NCI-H2081 treated with DMSO at 0.1 percent for 48 hours (cell line): ENCODE measurements around the gene SLC2A8.

Experiments
- DNase-seq: peaks from one replicate; lab custom pipeline; 2025; lab: John Stamatoyannopoulos, UW

SLC2A8 gene

DNA sequence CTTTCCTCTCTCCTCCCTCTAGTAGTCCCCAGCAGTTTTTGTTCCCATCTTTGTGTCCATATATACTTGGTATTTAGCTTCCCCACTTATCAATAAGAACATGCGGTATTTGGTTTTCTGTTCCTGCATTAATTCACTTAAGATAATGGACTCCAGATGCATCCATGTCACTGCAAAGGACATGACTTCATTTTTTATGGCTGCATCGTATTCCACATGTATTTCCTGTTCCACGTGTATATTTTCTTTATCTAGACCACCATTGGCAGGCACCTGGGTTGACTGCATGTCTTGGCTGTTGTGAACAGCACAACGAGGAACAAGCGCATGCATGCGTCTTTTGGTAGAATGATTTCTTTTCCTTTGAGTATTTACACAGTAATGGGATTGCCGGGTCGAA lies 33.4 kb downstream of the SLC2A8 start:
- no peak for DNase-seq

DNA sequence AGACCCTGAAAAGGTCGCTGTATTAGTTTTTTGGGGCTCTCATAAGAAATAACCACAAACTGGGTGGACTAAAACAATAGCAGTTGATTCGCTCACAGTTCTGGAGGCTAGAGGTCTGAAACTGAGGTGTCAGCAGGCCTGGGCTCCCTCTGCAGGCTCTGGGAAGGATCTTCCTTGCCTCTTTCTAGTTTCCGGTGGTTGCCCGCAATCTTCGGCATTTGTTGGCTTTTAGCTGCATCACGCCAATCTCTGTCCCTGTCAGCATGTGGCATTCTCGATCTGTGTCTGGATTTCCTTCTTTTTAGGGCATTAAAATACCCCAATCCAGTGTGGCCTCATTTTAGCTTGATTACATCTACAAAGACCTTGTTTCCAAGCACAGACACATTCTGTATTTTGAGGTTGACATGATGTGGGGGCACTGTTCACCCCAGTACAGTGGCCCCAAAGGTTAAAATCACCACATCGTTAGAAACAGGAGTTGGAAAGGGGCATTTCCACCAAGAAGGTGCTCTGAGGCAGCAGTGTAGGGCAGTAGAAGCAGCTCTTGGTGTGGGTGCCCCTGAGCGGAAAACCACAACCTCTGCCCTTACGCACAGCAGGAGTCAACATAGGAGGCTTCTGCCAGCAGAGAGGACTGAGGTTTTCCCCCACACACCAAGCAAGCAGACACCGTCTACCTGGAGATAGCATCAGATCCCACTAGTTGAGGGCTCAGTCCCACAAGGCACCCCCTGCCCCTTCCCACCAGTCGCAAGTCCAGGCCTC lies 40.7 kb downstream of the SLC2A8 start:
- DNase-seq, result no peak

DNA sequence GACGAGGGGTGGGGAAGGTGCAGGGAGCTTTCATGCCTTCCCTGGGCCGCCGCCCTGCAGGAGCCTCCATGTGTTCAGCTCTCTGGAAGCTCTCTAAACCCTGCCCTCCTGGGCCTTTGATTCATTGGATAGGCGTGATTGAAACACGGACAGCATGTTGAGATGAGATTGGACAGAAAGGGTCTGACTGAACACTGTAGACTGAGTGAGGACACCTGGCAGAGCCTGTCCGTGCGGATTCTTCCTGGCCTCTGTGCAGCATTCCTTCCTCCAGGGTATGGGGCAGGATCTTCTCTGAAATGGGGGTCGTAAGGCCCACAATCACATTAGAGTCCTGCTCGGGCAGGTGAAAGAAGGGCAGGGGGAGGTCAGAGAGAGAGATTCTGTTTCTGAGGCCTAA lies 41.4 kb downstream of the SLC2A8 start:
- no peak for DNase-seq

DNA sequence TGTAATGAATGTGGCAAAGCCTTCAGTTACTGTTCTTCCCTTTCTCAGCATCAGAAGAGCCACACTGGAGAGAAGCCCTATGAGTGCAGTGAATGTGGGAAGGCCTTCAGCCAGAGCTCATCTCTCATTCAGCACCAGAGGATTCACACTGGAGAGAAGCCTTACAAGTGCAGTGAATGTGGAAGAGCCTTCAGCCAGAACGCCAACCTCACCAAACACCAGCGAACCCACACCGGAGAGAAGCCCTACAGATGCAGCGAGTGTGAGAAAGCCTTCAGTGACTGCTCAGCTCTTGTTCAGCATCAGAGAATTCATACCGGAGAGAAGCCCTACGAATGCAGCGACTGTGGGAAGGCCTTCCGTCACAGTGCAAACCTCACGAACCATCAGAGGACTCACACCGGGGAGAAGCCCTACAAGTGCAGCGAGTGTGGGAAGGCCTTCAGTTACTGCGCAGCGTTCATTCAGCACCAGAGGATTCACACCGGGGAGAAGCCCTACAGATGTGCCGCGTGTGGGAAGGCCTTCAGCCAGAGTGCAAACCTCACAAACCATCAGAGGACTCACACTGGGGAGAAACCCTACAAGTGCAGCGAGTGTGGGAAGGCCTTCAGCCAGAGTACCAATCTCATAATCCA lies 47.4 kb downstream of the SLC2A8 start:
- no peak for DNase-seq

DNA sequence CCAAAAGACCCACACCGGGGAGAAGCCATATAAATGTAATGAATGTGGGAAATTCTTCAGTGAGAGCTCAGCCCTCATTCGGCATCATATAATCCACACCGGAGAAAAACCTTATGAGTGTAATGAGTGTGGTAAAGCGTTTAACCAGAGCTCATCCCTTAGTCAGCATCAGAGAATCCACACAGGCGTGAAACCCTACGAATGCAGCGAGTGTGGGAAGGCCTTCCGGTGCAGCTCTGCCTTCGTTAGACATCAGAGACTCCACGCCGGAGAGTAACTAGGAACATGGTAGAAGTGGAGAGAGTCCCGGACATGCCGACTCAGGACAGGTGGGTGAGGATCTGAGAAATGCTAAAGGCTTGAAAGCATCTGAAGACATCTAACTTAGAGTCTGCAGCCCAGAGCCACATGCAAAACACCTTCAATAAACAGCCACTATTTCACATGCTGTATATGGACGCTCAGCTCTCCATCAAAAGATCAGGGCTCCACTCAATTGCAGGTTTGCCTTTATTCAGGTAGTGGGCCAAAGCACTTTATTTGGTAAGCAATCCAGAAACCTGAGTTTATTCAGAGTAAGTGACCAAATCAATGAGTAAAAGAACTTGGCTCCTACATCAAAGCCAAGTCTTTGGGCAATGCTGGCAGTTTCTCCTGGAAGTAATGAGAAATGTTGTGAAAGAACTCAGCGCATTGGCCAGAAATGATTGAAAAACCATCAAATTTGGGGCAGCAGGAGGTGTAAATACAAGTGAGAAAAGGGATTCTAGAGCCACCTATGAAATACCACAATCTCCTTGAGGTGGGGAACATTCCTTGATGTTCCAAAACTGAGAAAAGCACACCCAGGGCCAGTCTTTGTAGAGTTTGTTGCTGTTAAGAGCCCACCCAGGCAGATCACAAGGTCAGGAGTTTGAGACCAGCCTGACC lies 48.2 kb downstream of the SLC2A8 start:
- no peak for DNase-seq

DNA sequence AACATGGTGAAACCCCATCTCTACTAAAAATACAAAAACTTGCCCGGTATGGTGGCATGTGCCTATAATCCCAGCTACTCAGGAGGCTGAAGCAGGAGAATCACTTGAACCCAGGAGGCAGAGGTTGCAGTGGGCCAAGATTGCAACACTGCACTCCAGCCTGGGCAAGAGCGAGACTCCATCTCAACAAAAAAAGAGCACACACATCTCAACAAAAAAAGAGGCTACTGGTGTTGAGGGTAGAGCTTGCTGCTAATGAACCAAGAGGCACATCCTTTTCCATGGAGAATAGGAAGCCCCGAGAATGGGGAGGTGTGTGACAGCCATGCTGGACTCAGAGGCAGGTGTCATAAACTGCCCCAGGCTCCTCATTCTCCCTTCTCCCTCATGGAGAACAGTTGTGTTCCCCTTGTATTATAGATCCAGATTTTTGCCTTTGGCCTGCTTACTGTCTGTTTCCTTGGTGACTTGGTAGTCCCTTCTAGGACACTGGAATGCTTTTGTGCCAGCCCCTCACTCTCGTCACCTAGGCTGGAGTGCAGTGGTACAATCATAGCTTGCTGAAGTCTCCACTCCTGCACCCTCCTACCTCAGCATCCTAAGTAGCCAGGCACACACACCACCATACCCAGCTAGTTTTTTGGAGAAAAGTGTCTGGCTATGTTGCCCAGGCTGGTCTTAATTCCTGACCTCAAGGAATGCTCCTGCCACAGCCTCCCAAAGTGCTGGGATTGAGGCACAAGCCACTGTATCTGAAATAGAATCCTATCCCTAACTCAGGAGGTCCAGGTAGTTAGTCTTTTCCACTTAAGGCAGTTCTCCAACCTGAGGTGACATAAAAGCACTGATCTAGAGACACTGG lies 49.1 kb downstream of the SLC2A8 start:
- no peak for DNase-seq

DNA sequence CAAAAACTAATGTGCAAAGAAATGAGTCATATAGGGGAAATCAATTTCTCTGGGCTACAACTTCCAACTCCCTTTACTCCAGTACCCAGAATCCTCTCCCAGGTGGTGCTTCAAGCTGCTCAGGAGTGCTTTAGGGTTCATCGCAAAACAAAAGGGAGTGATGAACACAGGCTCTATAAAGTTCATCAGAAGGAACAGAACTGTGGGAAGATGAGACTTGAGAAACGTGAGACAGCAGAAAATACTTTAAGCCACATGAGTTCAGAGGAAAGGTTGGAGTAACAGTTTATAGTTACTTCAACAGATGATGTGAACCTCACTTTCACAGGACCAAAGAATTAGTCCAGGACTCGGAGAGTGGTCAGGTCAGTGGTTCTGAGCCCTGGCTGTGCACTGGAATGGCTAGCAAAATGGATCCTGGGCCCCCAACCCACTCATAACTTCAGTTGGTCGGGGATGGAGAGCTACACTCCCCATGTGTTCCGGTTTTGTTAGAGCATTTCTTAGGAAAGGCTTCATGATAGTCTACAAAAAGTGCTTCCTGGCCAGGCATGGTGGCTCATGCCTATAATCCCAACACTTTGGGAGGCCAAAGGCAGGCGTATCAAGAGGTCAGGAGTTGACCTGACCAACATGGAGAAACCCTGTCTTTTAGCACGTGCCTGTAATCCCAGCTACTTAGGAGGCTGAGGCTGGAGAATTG lies 49.9 kb downstream of the SLC2A8 start:
- no peak for DNase-seq

DNA sequence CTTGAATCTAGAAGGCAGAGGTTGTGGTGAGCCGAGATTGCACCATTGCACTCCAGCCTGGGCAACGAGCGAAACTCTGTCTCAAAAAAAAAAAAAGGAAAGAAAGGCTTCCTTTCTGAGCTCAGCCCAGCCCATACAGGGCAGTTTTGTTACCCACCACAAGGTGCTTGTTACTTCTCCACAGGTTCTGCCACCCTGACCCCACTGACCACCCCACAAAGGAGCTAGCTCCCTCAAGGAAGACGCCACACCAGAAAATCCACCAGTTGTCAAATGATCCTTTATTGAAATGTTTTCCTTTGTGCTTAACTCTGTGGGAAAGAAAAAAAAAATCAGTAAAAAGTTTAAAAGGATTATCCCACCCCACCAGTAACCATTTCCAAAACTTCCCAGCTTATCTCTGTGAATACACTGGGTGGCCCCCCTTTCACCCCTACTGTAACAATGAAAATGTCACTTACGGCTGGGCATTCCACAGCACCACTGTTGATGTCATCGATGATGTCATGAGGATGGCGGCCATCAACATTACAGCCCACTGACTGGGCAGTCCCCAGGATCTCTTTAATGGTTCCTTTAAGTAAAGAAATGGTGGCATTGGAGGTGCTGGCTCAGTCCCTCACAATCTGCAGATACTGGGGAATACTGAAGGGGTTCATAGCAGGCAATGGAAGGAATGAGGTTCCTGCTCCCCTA lies 50.6 kb downstream of the SLC2A8 start:
- DNase-seq, result no peak

DNA sequence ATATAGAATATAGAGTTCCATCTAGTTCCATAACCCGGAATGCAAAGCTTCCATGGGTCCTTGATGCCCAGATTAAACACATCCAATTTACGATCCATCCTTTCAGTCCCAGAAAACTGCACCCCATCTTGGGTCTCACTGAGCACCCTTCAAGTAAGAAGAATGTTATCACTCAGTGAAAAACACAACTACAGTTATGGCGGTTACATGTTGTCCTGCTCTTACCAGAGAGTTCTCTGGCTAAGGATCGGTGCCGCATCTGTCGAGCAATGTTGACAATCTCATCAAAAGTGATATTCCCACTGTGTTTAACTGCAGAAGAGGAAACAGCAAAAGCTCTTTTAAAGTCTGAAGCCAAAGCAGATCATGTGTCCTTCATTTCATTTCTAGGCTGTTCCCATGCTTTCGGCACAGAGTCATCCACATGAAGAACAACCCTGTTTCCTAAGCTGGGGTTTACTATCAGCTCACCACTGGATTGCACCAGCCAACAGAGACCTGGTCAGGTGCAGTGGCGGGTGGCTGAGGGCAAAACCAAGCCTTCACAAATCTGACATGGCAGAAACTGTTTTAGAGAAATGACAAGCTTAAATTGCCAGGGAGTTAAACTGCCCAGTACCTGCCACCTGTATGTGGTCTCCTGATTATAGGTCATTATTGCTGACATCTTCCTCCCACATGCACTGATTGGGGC lies 51.3 kb downstream of the SLC2A8 start:
- no peak for DNase-seq

DNA sequence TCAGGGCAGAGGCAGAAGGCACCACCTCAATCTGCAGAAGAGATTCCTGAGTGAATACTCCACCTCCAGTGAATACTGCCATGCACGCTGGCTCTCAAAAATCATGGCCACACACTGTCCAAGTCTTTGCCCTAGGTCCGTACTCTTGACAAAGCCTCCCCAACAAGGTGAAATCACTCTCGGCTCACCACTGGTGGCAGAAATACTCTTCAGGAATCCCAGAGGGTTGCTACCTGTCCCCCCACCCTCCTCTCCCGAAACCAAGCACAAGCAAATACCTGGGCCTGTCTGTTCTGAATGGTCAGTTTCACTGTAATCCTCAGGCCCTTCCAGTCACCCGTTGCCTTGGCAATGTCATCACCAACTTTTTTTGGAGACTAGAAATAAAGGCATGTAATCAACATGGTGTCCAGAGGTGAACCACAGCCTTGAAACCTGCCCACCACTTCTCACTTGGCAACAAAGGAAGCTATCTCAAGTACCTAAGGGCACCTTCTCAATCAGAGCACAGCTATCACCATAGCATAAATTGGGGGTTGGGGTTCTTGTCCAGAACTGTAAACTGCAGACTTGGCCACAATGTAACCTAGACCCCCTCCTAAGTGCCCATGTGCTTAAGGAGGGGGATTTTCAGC lies 52.5 kb downstream of the SLC2A8 start:
- no peak for DNase-seq

DNA sequence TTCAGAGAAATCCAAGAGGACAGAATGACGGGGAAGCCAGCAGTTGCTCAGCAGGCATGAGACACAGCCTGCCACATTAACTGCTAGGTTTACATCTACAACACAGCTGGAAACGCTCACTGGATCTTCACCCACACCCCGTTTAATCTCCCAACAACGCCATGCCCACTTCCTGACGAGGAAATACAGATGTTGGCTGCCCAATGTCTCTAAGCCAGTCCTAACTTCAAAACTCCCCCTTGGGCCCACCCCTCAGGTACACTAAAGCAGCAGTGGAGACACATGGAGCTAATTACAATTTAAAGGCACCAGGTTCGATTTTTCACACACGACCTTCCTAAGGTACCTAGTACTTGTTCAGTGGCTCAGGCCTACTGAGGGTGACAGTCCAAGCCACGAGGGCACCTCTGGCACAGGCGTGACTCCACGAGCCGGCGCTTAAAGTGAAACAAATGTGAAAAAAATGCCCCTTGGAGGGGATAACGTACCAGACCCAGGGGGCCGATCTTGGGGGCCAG lies 53.3 kb downstream of the SLC2A8 start:
- no peak for DNase-seq

DNA sequence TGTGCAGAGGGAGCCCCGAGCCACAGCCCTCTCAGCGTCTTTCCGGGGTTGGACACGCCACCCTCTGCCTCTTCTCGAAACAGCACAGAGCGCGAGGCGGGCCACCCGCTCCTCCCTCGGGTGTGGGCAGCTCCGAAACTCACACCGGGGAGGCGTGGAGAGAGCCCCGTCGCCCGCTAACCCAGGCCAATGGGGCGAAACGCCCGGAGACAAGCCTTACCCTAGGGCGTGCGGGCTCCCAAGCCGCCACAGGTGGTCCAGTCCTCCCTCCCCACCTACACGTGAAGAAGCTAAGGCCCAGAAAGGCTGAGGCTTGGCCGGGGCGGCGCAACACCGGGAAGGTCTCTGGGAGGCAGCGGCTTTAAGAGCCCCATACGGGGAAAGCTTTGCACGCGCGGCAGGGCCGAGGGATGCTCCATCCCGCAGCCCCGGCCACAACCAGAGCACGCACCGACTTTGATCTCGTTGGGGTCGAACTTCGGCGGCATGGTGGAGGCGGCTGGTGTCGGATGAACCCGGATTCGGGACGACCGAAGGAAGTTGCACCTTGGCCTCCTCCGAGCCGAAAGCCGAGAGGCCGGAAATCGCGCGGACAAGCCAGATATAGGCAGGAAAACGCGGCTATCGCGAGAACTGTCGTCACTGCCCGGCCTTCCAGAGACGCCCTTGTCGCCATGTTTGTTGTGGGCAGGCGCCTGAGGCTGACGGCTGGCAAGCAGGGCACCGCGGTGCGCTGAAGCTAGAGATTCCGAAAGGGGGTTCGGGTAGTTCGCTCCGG lies 54.0 kb downstream of the SLC2A8 start, which contains the start of the genes LRSAM1 and RPL12:
Gene LRSAM1 (plus strand): TSS at position 681 of the 778 bp plus-strand sequence. CDS start 3,018 bp downstream, outside the sequence.
Gene RPL12 (minus strand): TSS at position 577 of the 778 bp plus-strand sequence. CDS start 89 bp downstream, at position 488.
- DNase-seq, result peak; percentile 88

DNA sequence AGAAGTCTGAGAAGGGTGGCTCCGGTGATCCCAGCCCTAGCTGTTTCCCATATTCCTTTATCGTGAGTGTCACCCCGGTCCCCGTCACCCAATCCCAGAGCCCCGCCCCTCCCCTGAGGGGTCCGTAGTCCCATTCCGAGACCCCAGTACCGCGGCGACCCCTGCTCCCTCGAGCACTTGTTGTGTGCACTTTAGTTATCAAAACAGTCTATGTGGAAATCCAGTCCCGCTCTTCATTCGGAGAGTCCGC lies 54.6 kb downstream of the SLC2A8 start:
- DNase-seq, result no peak

DNA sequence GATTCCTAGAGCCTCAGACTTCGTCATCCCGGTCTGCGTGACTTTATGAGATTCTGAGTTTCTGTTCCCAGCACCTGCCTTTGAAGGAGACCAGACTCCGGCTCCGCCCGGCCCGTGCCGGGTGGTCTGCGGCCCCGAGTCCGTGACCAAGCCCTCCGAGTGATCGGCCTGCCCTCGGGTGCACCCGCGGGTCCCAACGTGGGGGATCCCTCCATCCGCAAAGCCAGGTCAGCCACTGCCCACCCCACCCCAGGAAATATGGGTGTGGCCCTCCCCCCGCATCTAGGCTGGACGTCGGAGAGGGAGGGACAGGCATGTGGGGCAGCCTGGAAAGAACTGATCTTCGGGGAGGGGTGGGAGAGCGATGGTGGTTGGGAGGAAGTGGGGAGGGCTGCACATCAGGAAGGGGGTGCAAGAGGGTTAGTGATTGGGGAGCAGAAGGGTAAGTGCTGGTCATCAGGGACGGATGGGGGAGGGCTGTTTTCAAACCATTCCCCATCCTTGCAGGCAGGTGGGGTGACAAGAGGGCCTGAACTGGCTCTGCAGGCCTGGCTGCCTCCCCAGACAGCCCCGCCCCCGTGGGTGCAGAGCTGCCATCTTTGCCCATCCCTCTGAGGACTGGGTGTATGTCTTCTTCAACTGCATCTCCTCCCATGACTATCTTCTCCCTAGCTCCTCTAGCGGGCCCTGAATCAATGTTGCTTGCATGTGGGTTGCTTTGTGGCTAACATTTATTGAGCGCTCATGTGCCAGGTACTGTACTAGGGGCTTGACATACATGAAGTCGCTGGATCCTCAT lies 55.1 kb downstream of the SLC2A8 start:
- DNase-seq, result no peak

DNA sequence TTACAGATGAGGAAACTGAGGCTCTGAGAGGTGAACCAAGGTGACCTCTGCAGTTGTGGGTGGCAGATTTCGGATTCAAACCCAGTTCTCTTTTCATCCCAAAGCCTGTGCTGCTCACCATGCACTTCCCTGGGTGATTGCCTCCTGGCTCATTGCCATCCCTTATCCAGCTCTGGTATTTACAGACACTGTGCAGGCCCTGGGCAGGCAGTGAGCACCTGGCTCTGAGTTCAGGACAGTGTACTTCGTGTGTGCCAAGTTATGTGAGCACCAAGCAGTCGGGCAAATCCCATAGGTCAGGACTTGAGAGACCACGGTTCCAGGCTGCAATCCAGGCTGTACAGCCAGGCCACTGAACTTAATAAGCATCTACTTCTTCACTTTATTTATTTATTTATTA lies 55.7 kb downstream of the SLC2A8 start:
- DNase-seq, result no peak

DNA sequence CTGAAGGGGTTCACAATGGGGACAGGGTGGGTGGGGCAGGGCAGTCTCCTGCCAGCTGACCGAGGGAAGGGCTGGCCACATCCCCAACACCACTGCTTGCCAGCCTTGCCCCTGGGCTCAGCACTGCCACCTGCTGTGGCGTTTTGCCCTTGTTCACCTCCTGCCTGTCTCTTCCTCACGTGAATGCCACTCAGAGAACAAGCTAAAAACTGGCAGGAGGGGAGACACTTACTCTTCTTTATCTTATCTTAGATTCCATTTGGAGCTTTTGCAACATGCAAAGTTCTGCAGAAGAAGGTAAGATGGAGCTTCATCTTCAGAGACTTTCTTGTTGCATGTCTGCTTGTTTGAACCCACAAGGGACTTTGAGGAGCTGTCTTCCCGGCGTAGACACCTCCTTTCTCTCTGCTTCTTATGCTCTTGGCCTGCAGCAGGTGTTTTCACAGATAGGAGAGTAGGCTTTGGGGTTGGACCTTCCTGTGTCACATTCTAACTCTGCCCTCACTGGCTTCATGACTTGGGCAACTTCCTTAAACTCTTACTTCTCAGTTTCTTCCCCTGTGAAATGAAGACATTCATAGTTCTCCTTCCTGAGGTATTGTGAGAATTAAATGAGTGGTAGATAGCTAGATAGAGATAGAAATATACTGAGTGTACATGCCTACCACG lies 58.5 kb downstream of the SLC2A8 start:
- no peak for DNase-seq
